Prostate gland (tissue), 2 donors: Measurements from ENCODE around the gene CEP85.

Experiments
- POLR2A ChIP-seq: fragments of 450-650 bp; IDR thresholded peaks from one replicate; pipeline ENCODE4 v1.6.1; 2016; ENCODE audit warnings: antibody characterized with exemption, mild to moderate bottlenecking
- TF ChIP-seq, protein P1 (sequence below), 4 experiments: fragments of 200-600 bp in 2 of 4; fragments of 450-650 bp in 2 of 4; sonication (generic) in 2 of 4; IDR thresholded peaks; 1 replicate in 3 of 4; 2 replicates in 1 of 4; pipeline ENCODE4 v1.5.1; 2016 to 2019; ENCODE audit warnings: antibody characterized with exemption in 4 of 4, mild to moderate bottlenecking in 2 of 4, moderate library complexity in 2 of 4

DNA sequence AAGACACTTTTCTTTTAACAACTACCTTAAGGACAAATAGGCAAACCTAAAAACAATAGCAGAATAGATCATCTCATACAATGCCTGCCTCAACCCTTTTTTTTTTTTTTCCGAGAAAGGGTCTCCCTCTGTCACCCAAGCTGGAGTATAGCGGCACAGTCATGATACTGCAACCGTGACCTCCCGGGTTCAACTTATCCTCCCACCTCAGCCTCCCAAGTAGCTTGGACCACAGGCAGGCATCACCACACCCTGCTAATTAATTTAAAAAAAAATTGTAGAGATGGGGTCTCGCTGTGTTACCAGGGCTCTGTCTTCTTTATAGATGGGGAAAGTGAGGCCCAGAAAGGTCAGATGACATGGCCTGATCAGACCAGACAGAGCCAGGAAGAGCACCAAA is 53.8 kb downstream of the CEP85 start:
- no peak for TF ChIP-seq POLR2A
- TF ChIP-seq, protein P1, sequence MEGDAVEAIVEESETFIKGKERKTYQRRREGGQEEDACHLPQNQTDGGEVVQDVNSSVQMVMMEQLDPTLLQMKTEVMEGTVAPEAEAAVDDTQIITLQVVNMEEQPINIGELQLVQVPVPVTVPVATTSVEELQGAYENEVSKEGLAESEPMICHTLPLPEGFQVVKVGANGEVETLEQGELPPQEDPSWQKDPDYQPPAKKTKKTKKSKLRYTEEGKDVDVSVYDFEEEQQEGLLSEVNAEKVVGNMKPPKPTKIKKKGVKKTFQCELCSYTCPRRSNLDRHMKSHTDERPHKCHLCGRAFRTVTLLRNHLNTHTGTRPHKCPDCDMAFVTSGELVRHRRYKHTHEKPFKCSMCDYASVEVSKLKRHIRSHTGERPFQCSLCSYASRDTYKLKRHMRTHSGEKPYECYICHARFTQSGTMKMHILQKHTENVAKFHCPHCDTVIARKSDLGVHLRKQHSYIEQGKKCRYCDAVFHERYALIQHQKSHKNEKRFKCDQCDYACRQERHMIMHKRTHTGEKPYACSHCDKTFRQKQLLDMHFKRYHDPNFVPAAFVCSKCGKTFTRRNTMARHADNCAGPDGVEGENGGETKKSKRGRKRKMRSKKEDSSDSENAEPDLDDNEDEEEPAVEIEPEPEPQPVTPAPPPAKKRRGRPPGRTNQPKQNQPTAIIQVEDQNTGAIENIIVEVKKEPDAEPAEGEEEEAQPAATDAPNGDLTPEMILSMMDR (IDR thresholded peaks at IDR 0.05): no peak
